ENCODE results near the gene ART3. TPM values are rescaled to one million over a fixed set of nuclear protein-coding genes. Genes with fewer than 3 reads are reported as not detected.

The ART3 gene
- total RNA-seq, 2 donors from 2014 or later: 3.8 to 24.8 TPM

GRCh38 chr4:76055016-76055415 lies 19.5 kb upstream of the ART3 start:
- intact Hi-C loops (cut with DNase I): no loop called here
- TF ChIP-seq POLR2A (IDR thresholded peaks at IDR 0.05) (no peak), CTCF (IDR thresholded peaks at IDR 0.05) (no peak), POLR2AphosphoS5 (IDR thresholded peaks at IDR 0.05) (no peak)
- Histone ChIP-seq H3K36me3 (no peaks in the 10 kb centered on the region), H3K27ac (no peak overlapping the region), H3K27me3 (replicated peaks; ENCODE audit: insufficient read depth) (no peaks in the 10 kb centered on the region), H3K9me3 (no peaks in the 10 kb centered on the region), H3K4me3 (no peak overlapping the region), H3K4me1 (replicated peaks) (no peaks in the 10 kb centered on the region)
- WGBS: 91% methylated on average over 2 of the region's 2 CpGs
- no peak for DNase-seq (ENCODE audit: low spot score)

GRCh38 chr4:76055421-76055820 lies 19.1 kb upstream of the ART3 start:
- H3K9me3 ChIP-seq: no peaks in the 10 kb centered on the region
- intact Hi-C loops (cut with DNase I): no loop called here
- no peaks in the 10 kb centered on the region for H3K36me3 ChIP-seq
- H3K4me3 ChIP-seq: no peak overlapping the region
- no peaks in the 10 kb centered on the region for H3K27me3 ChIP-seq (replicated peaks; ENCODE audit: insufficient read depth)
- DNase-seq (ENCODE audit: low spot score): no peak
- no peaks in the 10 kb centered on the region for H3K4me1 ChIP-seq (replicated peaks)
- WGBS: 94% methylated on average over 2 of the region's 2 CpGs
- no peak for TF ChIP-seq POLR2AphosphoS5 (IDR thresholded peaks at IDR 0.05)
- no peak for TF ChIP-seq CTCF (IDR thresholded peaks at IDR 0.05)
- no peak for TF ChIP-seq POLR2A (IDR thresholded peaks at IDR 0.05)
- H3K27ac ChIP-seq: no peak overlapping the region

- no peak overlapping the region for H3K27ac ChIP-seq
- intact Hi-C loops (cut with DNase I): no loop called here
- H3K4me1 ChIP-seq (replicated peaks): no peaks in the 10 kb centered on the region
- no peak for TF ChIP-seq POLR2A (IDR thresholded peaks at IDR 0.05)
- TF ChIP-seq CTCF (IDR thresholded peaks at IDR 0.05): no peak
- TF ChIP-seq POLR2AphosphoS5 (IDR thresholded peaks at IDR 0.05): no peak
- no peak for DNase-seq (ENCODE audit: low spot score)
- H3K9me3 ChIP-seq: no peaks in the 10 kb centered on the region
- no peak overlapping the region for H3K4me3 ChIP-seq
- H3K27me3 ChIP-seq (replicated peaks; ENCODE audit: insufficient read depth): no peaks in the 10 kb centered on the region
- no peaks in the 10 kb centered on the region for H3K36me3 ChIP-seq
These were observed 16.2 kb upstream of the ART3 start for GRCh38 chr4:76058302-76058701.

GRCh38 chr4:76058888-76059426 lies 15.6 kb upstream of the ART3 start:
- intact Hi-C loops (cut with DNase I): no loop called here
- no peak overlapping the region for H3K27ac ChIP-seq
- no peak overlapping the region for H3K4me3 ChIP-seq
- H3K27me3 ChIP-seq (replicated peaks; ENCODE audit: insufficient read depth): no peaks in the 10 kb centered on the region
- no peaks in the 10 kb centered on the region for H3K36me3 ChIP-seq
- 89% methylated on average over 3 of the region's 3 CpGs for WGBS
- no peaks in the 10 kb centered on the region for H3K9me3 ChIP-seq
- DNase-seq (ENCODE audit: low spot score): no peak
- no peaks in the 10 kb centered on the region for H3K4me1 ChIP-seq (replicated peaks)
- TF ChIP-seq CTCF (IDR thresholded peaks at IDR 0.05) (no peak), POLR2A (IDR thresholded peaks at IDR 0.05) (no peak), POLR2AphosphoS5 (IDR thresholded peaks at IDR 0.05) (no peak)

GRCh38 chr4:76059750-76060149 lies 14.8 kb upstream of the ART3 start:
- intact Hi-C loops (cut with DNase I): loop anchor here (10.0 kb wide), 1 partner anchor 145 kb away; no protein-coding TSS in a partner anchor
- 49% methylated on average over 1 of the region's 1 CpG for WGBS
- no peaks in the 10 kb centered on the region for H3K36me3 ChIP-seq
- H3K27ac ChIP-seq: no peak overlapping the region
- TF ChIP-seq POLR2AphosphoS5 (IDR thresholded peaks at IDR 0.05) (no peak), POLR2A (IDR thresholded peaks at IDR 0.05) (no peak), CTCF (IDR thresholded peaks at IDR 0.05) (no peak)
- H3K9me3 ChIP-seq: no peaks in the 10 kb centered on the region
- no peaks in the 10 kb centered on the region for H3K27me3 ChIP-seq (replicated peaks; ENCODE audit: insufficient read depth)
- H3K4me1 ChIP-seq (replicated peaks): no peaks in the 10 kb centered on the region
- DNase-seq (ENCODE audit: low spot score): no peak
- no peak overlapping the region for H3K4me3 ChIP-seq
